GM23338 (cell line): ENCODE data around the gene ERI3. TPM values are rescaled to one million over a fixed set of nuclear protein-coding genes. Genes with fewer than 3 reads are reported as not detected.

Experiments
- ATAC-seq: fragments of 200-7000 bp; cut with Tn5 transposase; 3 replicates; pipeline ENCODE4 v1.9.1; 2020
- DNase-seq: peaks from one replicate; pipeline ENCODE4 v3.0.0-alpha.2; 2015; ENCODE audit warnings: low spot score
- H2AFZ ChIP-seq: fragments of 200-600 bp; sonication (generic); 2 replicates; pipeline ENCODE4 v1.8.0; 2016; ENCODE audit warnings: antibody characterized with exemption, mild to moderate bottlenecking, moderate library complexity
- H3F3A ChIP-seq: fragments of 200-600 bp; sonication (generic); replicated peaks from 2 replicates; pipeline ENCODE4 v1.8.0; 2017; ENCODE audit warnings: antibody characterized with exemption, mixed run types, low read depth
- H3K27ac ChIP-seq: fragments of 200-600 bp; sonication (generic); 2 replicates; pipeline ENCODE4 v1.6.1; 2016; ENCODE audit warnings: low read depth
- H3K27me3 ChIP-seq: fragments of 200-600 bp; sonication (generic); 2 replicates; pipeline ENCODE4 v1.8.0; 2016; ENCODE audit warnings: mild to moderate bottlenecking, mixed run types, moderate library complexity; ENCODE audit not compliant: insufficient read depth
- H3K36me3 ChIP-seq: fragments of 200-600 bp; sonication (generic); 2 replicates; pipeline ENCODE4 v1.8.0; 2016; ENCODE audit warnings: mild to moderate bottlenecking; ENCODE audit not compliant: insufficient read depth
- H3K4me1 ChIP-seq: fragments of 200-600 bp; sonication (generic); 2 replicates; pipeline ENCODE4 v1.8.0; 2016; ENCODE audit warnings: mild to moderate bottlenecking, moderate library complexity; ENCODE audit not compliant: insufficient read depth
- H3K4me2 ChIP-seq: fragments of 200-600 bp; sonication (generic); 2 replicates; pipeline ENCODE4 v1.7.1; 2017; ENCODE audit warnings: mixed run types
- H3K4me3 ChIP-seq: fragments of 200-600 bp; sonication (generic); 2 replicates; pipeline ENCODE4 v1.6.1; 2016; ENCODE audit warnings: mixed run types
- H3K79me2 ChIP-seq: fragments of 200-600 bp; sonication (generic); replicated peaks from 2 replicates; pipeline ENCODE4 v1.8.0; 2017; ENCODE audit warnings: mild to moderate bottlenecking; ENCODE audit not compliant: insufficient read depth
- H3K9me2 ChIP-seq: fragments of 200-600 bp; sonication (generic); 2 replicates; pipeline ENCODE4 v1.8.0; 2017; ENCODE audit not compliant: insufficient read depth
- H4K20me1 ChIP-seq: fragments of 200-600 bp; sonication (generic); replicated peaks from 2 replicates; pipeline ENCODE4 v1.8.0; 2017; ENCODE audit warnings: mild to moderate bottlenecking; ENCODE audit not compliant: insufficient read depth
- H3K27ac Mint-ChIP-seq: 2 replicates; pipeline ENCODE4 v1.8.0; 2020; ENCODE audit warnings: inconsistent platforms, mild to moderate bottlenecking, moderate library complexity, mixed read lengths
- H3K27me3 Mint-ChIP-seq: 3 replicates; pipeline ENCODE4 v1.8.0; 2022; ENCODE audit warnings: low read depth, mild to moderate bottlenecking, moderate library complexity, mixed read lengths, inconsistent platforms; ENCODE audit not compliant: insufficient read depth, poor library complexity
- H3K36me3 Mint-ChIP-seq: 3 replicates; pipeline ENCODE4 v1.8.0; 2021; ENCODE audit warnings: low read depth, mild to moderate bottlenecking, inconsistent platforms, moderate library complexity, mixed read lengths
- H3K4me1 Mint-ChIP-seq: 3 replicates; pipeline ENCODE4 v1.8.0; 2020; ENCODE audit warnings: mild to moderate bottlenecking, inconsistent platforms, mixed read lengths
- H3K4me3 Mint-ChIP-seq: 3 replicates; pipeline ENCODE4 v1.8.0; 2021; ENCODE audit warnings: moderate library complexity, mild to moderate bottlenecking, inconsistent platforms, mixed read lengths
- H3K9me3 Mint-ChIP-seq: 3 replicates; pipeline ENCODE4 v1.8.0; 2020; ENCODE audit warnings: moderate library complexity, mild to moderate bottlenecking, inconsistent platforms, mixed read lengths
- CREB1 ChIP-seq: fragments of 250-450 bp; sonication (Bioruptor Pico); IDR thresholded peaks from 2 replicates; pipeline ENCODE4 v1.5.0; 2020; ENCODE audit warnings: low read depth, mild to moderate bottlenecking, moderate library complexity
- CTCF ChIP-seq, 2 experiments: fragments of 200-600 bp in 1 of 2; sonication (generic) in 1 of 2; conservative IDR thresholded peaks; 2 replicates each; pipeline versions ENCODE4 v1.5.1 to v1.6.1; 2016 to 2017; ENCODE audit warnings: antibody characterized with exemption in 2 of 2, low read depth in 2 of 2, mild to moderate bottlenecking in 2 of 2, moderate library complexity in 1 of 2
- EZH2 ChIP-seq: fragments of 200-600 bp; sonication (generic); IDR thresholded peaks from one replicate; pipeline ENCODE4 v1.8.0; 2017; ENCODE audit warnings: antibody characterized with exemption, mild to moderate bottlenecking, low read depth; ENCODE audit not compliant: unreplicated experiment
- EZH2phosphoT487 ChIP-seq: fragments of 200-600 bp; sonication (generic); IDR thresholded peaks from one replicate; pipeline ENCODE4 v1.8.1; 2018; ENCODE audit warnings: antibody characterized with exemption; ENCODE audit not compliant: unreplicated experiment
- JUNB ChIP-seq: IDR thresholded peaks from one replicate; pipeline ENCODE4 v1.6.1; 2016; ENCODE audit warnings: antibody characterized with exemption; ENCODE audit not compliant: unreplicated experiment
- NANOG ChIP-seq: IDR thresholded peaks from 2 replicates; pipeline ENCODE4 v1.6.1; 2016; ENCODE audit warnings: antibody characterized with exemption, borderline replicate concordance
- POLR2AphosphoS5 ChIP-seq: IDR thresholded peaks from 2 replicates; pipeline ENCODE4 v1.6.1; 2016; ENCODE audit warnings: antibody characterized with exemption, low read depth
- ZNF114 ChIP-seq: fragments of 250-450 bp; sonication (Bioruptor Pico); IDR thresholded peaks from 2 replicates; pipeline ENCODE4 v1.5.0; 2020; ENCODE audit warnings: mild to moderate bottlenecking, moderate library complexity
- ZNF331 ChIP-seq: fragments of 250-450 bp; sonication (Bioruptor Pico); IDR thresholded peaks from 2 replicates; pipeline ENCODE4 v1.5.0; 2020; ENCODE audit warnings: low read depth, mild to moderate bottlenecking, moderate library complexity
- polyA plus RNA-seq: library from polyadenylated mRNA; unstranded; fragments of >200 nt; fragmentation: Nextera tagmentation; extraction: Ambion mirVana; gene quantifications from 2 replicates; pipeline ENCODE4 v1.2.1, GENCODE V29; 2016
- total RNA-seq: library from RNA; depleted of rRNA; stranded (reverse); fragments of >200 nt; shearing (Covaris generic); gene quantifications from 2 replicates; pipeline ENCODE4 v1.2.3, GENCODE V29; 2014
- TF ChIP-seq, protein P1 (sequence below): IDR thresholded peaks from 2 replicates; pipeline ENCODE4 v1.6.1; 2016; ENCODE audit warnings: antibody characterized with exemption
- TF ChIP-seq, protein P2 (sequence below): IDR thresholded peaks from one replicate; pipeline ENCODE4 v1.6.1; 2018; ENCODE audit warnings: antibody characterized with exemption; ENCODE audit not compliant: unreplicated experiment

The ERI3 gene
- total and polyA plus RNA-seq, 2 experiments from 2014 or later = 63.0 to 70.1 TPM

DNA sequence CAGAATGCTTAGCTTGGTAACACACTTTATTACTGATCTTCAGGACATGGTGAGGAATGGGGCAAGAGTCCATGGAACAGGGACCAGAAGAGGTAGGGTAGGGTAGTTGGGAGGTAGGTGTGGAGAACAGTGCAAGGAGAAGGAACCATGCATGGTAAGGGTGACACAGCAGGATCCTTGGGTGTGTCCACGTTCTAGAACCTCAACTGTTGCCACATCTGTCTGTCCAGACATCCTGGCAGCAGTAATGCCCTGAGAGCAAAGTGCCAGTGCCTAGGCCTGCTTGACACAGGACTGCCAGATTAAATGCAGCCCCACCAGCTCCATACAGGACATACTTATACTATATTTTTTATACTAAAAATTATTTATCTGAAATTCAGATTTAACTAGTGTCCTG is 127.8 kb downstream of the ERI3 start (continued):
- no peak for TF ChIP-seq CTCF (conservative IDR thresholded peaks at IDR 0.05; ENCODE audit: low read depth in 2 of 2)

DNA sequence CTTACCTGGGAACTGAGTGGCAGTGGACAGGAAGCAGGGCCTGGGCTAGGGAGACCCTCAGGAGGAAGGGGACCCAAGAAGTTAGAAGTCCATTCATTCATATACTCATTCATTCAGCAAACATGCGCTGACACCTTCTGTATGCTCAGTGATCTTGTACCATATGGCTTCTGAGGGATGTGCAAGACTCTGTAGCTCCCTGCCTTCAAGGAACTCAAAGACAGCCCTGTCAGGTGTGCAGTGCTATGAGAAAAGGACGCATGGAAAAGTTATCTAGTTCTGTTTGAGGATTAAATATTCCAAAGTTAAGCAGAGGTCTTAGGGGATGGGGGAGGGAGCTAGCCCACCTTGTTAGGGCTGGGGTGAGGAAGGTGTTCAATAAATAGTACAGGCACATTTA is 129.3 kb downstream of the ERI3 start:
- Histone ChIP-seq H3K79me2 (no peaks in the 10 kb centered on the region), H4K20me1 (peaks cover 5% of the 10 kb centered on the region; the same call in 1 of the 2 replicates), H2AFZ (no peak overlapping the region), H3K4me2 (no peak overlapping the region), H3K4me3 (no peak overlapping the region), H3K27ac (no peak overlapping the region), H3K36me3 (no peaks in the 10 kb centered on the region; the same call in 1 of the 2 replicates), H3K4me1 (no peaks in the 10 kb centered on the region), H3K9me2 (0 out of 2 replicates have a peak, but pooled peaks cover 4% of the 10 kb centered on the region), H3K27me3 (no peaks in the 10 kb centered on the region), H3F3A (no peaks in the 10 kb centered on the region)
- Mint-ChIP-seq H3K36me3 (peaks cover 65% of the 10 kb centered on the region), H3K27me3 (peaks cover 4% of the 10 kb centered on the region), H3K4me1 (no peaks in the 10 kb centered on the region), H3K4me3 (no peak overlapping the region), H3K27ac (no peak overlapping the region), H3K9me3 (peaks cover 35% of the 10 kb centered on the region)
- no peak for DNase-seq
- ATAC-seq = no peak
- no peak for TF ChIP-seq CTCF (conservative IDR thresholded peaks at IDR 0.05; ENCODE audit: low read depth in 2 of 2)
- TF ChIP-seq EZH2phosphoT487 = no peak
- TF ChIP-seq JUNB = no peak
- no peak for TF ChIP-seq ZNF114 (CRISPR knock-in tag)
- TF ChIP-seq, protein P1, sequence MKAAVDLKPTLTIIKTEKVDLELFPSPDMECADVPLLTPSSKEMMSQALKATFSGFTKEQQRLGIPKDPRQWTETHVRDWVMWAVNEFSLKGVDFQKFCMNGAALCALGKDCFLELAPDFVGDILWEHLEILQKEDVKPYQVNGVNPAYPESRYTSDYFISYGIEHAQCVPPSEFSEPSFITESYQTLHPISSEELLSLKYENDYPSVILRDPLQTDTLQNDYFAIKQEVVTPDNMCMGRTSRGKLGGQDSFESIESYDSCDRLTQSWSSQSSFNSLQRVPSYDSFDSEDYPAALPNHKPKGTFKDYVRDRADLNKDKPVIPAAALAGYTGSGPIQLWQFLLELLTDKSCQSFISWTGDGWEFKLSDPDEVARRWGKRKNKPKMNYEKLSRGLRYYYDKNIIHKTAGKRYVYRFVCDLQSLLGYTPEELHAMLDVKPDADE = no peak
- TF ChIP-seq, protein P2, sequence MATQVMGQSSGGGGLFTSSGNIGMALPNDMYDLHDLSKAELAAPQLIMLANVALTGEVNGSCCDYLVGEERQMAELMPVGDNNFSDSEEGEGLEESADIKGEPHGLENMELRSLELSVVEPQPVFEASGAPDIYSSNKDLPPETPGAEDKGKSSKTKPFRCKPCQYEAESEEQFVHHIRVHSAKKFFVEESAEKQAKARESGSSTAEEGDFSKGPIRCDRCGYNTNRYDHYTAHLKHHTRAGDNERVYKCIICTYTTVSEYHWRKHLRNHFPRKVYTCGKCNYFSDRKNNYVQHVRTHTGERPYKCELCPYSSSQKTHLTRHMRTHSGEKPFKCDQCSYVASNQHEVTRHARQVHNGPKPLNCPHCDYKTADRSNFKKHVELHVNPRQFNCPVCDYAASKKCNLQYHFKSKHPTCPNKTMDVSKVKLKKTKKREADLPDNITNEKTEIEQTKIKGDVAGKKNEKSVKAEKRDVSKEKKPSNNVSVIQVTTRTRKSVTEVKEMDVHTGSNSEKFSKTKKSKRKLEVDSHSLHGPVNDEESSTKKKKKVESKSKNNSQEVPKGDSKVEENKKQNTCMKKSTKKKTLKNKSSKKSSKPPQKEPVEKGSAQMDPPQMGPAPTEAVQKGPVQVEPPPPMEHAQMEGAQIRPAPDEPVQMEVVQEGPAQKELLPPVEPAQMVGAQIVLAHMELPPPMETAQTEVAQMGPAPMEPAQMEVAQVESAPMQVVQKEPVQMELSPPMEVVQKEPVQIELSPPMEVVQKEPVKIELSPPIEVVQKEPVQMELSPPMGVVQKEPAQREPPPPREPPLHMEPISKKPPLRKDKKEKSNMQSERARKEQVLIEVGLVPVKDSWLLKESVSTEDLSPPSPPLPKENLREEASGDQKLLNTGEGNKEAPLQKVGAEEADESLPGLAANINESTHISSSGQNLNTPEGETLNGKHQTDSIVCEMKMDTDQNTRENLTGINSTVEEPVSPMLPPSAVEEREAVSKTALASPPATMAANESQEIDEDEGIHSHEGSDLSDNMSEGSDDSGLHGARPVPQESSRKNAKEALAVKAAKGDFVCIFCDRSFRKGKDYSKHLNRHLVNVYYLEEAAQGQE = no peak
- no peak for TF ChIP-seq POLR2AphosphoS5
- TF ChIP-seq EZH2 = no peak
- no peak for TF ChIP-seq NANOG
- no peak for TF ChIP-seq CREB1 (CRISPR knock-in tag)
- no peak for TF ChIP-seq ZNF331 (CRISPR knock-in tag)
